ENCODE results near the gene TRDMT1. TPM values are rescaled to one million over a fixed set of nuclear protein-coding genes. Genes with fewer than 3 reads are reported as not detected.
A peak's percentile ranks its signal among the peaks of the same experiment; 100 is the strongest.

The TRDMT1 gene, protein sequence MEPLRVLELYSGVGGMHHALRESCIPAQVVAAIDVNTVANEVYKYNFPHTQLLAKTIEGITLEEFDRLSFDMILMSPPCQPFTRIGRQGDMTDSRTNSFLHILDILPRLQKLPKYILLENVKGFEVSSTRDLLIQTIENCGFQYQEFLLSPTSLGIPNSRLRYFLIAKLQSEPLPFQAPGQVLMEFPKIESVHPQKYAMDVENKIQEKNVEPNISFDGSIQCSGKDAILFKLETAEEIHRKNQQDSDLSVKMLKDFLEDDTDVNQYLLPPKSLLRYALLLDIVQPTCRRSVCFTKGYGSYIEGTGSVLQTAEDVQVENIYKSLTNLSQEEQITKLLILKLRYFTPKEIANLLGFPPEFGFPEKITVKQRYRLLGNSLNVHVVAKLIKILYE
- total RNA-seq (1 to 10 TPM; 2.5 to 3.9 (median 3.2) TPM), polyA plus RNA-seq (1 to 10 TPM; 1.4 to 2.0 TPM)

DNA sequence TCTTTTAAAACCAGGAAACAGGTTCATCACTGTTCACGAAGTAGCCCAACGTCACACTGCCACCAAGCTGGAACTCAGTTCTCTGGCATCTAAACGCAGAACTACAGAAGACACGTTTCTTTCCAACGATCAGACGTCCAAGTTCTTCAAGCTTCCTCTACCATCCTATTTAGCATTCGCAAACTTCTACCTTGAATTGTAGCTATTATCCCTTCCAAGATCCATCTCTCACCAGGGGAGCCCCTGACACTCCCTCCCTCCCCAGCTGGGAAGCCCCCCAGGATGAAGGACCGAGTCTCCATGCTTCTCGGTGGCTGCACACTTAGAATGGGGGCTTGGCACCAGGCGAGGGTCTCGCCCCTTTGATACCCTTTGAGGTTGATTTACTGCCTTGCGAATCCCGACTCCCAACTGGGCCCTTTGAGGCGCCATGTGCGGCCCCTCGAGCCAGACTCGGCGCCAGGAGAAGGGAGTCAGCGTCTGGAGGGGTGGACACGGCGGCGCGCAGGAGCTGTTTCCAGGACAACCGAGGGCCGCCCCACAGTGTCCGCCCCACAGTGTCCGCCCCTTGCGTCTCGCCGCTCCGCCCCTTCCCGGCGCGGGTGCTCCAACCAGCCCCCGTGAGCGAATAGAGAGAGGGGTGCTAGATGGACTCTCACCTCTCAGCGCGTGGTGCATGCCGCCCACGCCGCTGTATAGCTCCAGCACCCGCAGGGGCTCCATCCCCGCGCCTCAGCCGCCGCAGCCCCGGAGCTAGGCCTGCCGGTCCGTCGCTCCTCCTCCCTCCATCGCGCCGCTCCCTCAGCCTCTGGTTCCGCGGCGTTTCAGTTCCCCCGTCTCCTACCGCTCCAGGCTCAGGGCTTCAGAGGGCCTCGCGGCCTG lies at the start of gene TRDMT1:
TSS of gene TRDMT1 (minus strand) at position 761 of the 882 bp plus-strand sequence. CDS start at position 723, 38 bp downstream.
- Histone ChIP-seq H3K4me3 (peak within 1 kb of the TSS; percentile 39 to 66 (median 58)), H3K27ac (peak within 1 kb of the TSS; percentile 87 to 96 (median 92)), H3K27me3 (no peaks in the 10 kb centered on the region), H3K36me3 (no peaks in the 10 kb centered on the region), H3K4me1 (peaks cover 0 to 8% (median 0%) of the 10 kb centered on the region in 3 donors), H3K9me3 (no peaks in the 10 kb centered on the region)
- DNase-seq (peak; percentile 82 to 93 (median 85)), FAIRE-seq (no peak), ATAC-seq (peak; percentile 98 to 100 (median 100))
- intact Hi-C loops (cut with DNase I): no loop called here
- TF ChIP-seq, protein P1, sequence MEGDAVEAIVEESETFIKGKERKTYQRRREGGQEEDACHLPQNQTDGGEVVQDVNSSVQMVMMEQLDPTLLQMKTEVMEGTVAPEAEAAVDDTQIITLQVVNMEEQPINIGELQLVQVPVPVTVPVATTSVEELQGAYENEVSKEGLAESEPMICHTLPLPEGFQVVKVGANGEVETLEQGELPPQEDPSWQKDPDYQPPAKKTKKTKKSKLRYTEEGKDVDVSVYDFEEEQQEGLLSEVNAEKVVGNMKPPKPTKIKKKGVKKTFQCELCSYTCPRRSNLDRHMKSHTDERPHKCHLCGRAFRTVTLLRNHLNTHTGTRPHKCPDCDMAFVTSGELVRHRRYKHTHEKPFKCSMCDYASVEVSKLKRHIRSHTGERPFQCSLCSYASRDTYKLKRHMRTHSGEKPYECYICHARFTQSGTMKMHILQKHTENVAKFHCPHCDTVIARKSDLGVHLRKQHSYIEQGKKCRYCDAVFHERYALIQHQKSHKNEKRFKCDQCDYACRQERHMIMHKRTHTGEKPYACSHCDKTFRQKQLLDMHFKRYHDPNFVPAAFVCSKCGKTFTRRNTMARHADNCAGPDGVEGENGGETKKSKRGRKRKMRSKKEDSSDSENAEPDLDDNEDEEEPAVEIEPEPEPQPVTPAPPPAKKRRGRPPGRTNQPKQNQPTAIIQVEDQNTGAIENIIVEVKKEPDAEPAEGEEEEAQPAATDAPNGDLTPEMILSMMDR (IDR thresholded peaks at IDR 0.05): no peak
- 0 to 1% methylated on average over 44 to 60 of the region's 60 CpGs for WGBS, 2 donors

DNA sequence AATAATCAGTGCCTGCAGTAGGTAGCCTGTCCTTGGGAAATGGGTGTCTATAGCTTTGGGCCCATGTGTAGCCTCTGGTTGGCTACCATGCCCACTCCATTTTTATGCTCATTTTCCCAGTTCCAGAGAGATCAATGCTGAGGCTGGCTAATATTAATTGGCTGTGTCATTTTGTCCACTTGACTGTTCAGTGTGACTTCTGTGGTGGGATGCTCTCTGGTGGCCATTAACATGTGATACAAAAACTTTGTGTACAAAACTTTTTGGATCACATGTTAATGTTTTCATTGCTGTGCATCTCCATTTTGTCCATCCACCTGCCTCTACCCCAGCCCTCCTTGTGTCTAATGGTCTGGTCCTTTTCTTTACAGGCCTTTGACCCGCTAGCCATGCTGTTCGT lies 49.3 kb upstream of the TRDMT1 start:
- Histone ChIP-seq H3K36me3 (no peaks in the 10 kb centered on the region), H3K27me3 (no peaks in the 10 kb centered on the region), H3K4me3 (no peak overlapping the region), H3K27ac (no peak overlapping the region), H3K9me3 (no peaks in the 10 kb centered on the region), H3K4me1 (no peaks in the 10 kb centered on the region)
- TF ChIP-seq, protein P1 (IDR thresholded peaks at IDR 0.05): no peak
- no peak for DNase-seq
- ATAC-seq: peak in 2 of 4 donors; percentile 41 to 42
- WGBS, 2 donors: 89 to 90% methylated on average over 2 of the region's 2 CpGs
- FAIRE-seq: no peak
- intact Hi-C loops (cut with DNase I): loop anchor here in 2 of 3 donors (5.0 to 10.0 kb wide), 2 partner anchors 406 to 428 kb away; no protein-coding TSS in a partner anchor

DNA sequence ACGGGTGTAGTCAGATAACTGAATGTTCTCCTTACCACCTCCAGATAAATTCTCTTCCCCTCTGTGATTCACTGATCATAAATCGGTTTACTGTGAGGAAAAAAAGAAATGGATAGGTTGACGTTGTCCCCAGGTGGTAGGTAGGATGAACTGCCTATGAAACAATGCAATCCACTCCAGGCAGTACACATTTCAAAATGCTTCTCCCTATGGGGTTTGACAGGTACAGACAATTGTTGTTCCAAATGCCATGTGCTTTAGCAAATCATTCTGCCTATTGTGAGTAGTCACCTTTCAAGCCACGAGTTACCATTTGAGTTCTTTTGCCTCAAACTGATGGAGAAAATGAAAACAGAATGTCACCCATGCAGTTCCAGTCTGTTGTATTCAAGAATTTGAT lies 48.3 kb upstream of the TRDMT1 start:
- Histone ChIP-seq H3K4me1 (no peaks in the 10 kb centered on the region), H3K27ac (no peak overlapping the region), H3K4me3 (no peak overlapping the region), H3K27me3 (no peaks in the 10 kb centered on the region), H3K9me3 (no peaks in the 10 kb centered on the region), H3K36me3 (no peaks in the 10 kb centered on the region)
- FAIRE-seq (no peak), DNase-seq (no peak), ATAC-seq (peak; percentile 33 to 72 (median 40))
- TF ChIP-seq, protein P1 (IDR thresholded peaks at IDR 0.05): peak in 2 of 4 donors; percentile 8 to 11
- 30 to 33% methylated on average over 4 of the region's 4 CpGs for whole genome bisulfite sequencing, 2 donors
- intact Hi-C loops (cut with DNase I): loop anchor here in 2 of 3 donors (5.0 to 10.0 kb wide), 2 partner anchors 405 to 428 kb away; no protein-coding TSS in a partner anchor

DNA sequence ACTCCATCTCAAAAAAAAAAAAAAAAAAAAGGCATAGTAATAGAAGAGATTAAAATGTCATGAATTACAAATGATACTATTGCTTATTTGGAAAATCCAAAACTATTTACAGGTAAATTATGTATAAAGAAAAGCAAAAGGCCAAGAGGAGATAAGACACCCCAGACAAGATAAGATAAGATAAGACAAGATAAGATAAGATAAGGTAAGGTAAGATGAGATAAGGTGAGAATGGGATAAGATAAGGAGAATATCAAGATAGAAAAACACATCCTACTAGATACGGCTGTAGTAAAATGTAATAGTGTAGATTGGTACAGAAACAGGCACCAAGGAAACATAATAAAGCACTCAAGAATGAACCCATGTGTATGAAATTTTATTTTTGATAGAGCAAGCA lies 47.5 kb upstream of the TRDMT1 start:
- no peaks in the 10 kb centered on the region for H3K9me3 ChIP-seq
- WGBS, 2 donors: 42 to 53% methylated on average over 1 of the region's 1 CpG
- FAIRE-seq: no peak
- intact Hi-C loops (cut with DNase I): no loop called here
- H3K4me3 ChIP-seq: no peak overlapping the region
- ATAC-seq: peak in 2 of 4 donors; percentile 22 to 64
- H3K27me3 ChIP-seq: no peaks in the 10 kb centered on the region
- no peaks in the 10 kb centered on the region for H3K36me3 ChIP-seq
- DNase-seq: no peak
- H3K27ac ChIP-seq: no peak overlapping the region
- H3K4me1 ChIP-seq: no peaks in the 10 kb centered on the region
- TF ChIP-seq, protein P1 (IDR thresholded peaks at IDR 0.05): no peak

Measured in pancreas (tissue), 10 donors.